NB4 (cell line): Measurements from ENCODE around the gene CATSPER3.

Experiments used
- DNase-seq: peaks from one replicate; pipeline ENCODE4 v3.0.0; 2010; ENCODE audit warnings: low read depth
- H3K4me3 ChIP-seq: one replicate; pipeline ENCODE4 v1.5.1; 2011; ENCODE audit warnings: mild to moderate bottlenecking, low read depth, low read length, moderate library complexity
- CTCF ChIP-seq: IDR thresholded peaks from one replicate; pipeline ENCODE4 v1.5.1; 2012; ENCODE audit warnings: low read depth, low read length
- MAX ChIP-seq: IDR thresholded peaks from 2 replicates; pipeline ENCODE4 v1.6.1; 2011; ENCODE audit warnings: low read depth, low read length
- MYC ChIP-seq: IDR thresholded peaks from 2 replicates; pipeline ENCODE4 v1.6.1; 2011; ENCODE audit warnings: low read depth, low read length
- POLR2A ChIP-seq: IDR thresholded peaks from 2 replicates; pipeline ENCODE4 v1.6.1; 2011; ENCODE audit warnings: mild to moderate bottlenecking; ENCODE audit not compliant: insufficient read length; ENCODE audit errors: extremely low read depth

CATSPER3 gene

GRCh38 chr5:135055396-135055795 is 87.7 kb downstream of the CATSPER3 start:
- TF ChIP-seq CTCF (no peak), POLR2A (no peak), MAX (no peak), MYC (no peak)

GRCh38 chr5:135056316-135057030 is 88.8 kb downstream of the CATSPER3 start:
- DNase-seq, result no peak
- no peak overlapping the region for H3K4me3 ChIP-seq
- TF ChIP-seq CTCF (no peak), MAX (no peak), MYC (no peak), POLR2A (no peak)

More at GRCh38 chr5:135055396-135055795, 87.7 kb downstream of the CATSPER3 start:
- no peak for DNase-seq
- no peak overlapping the region for H3K4me3 ChIP-seq

- DNase-seq, result no peak
- H3K4me3 ChIP-seq, result no peak overlapping the region
- TF ChIP-seq MAX, result no peak
- no peak for TF ChIP-seq CTCF
These were observed 89.5 kb downstream of the CATSPER3 start for GRCh38 chr5:135057233-135057632.

- DNase-seq, result no peak
These were observed 90.6 kb downstream of the CATSPER3 start for GRCh38 chr5:135058331-135058732.

GRCh38 chr5:135059000-135059923 is 91.6 kb downstream of the CATSPER3 start:
- DNase-seq, result no peak
- H3K4me3 ChIP-seq, result no peak overlapping the region
- no peak for TF ChIP-seq POLR2A

More at GRCh38 chr5:135058331-135058732, 90.6 kb downstream of the CATSPER3 start:
- TF ChIP-seq POLR2A, result no peak
- no peak for TF ChIP-seq MAX
- TF ChIP-seq MYC, result no peak
- no peak for TF ChIP-seq CTCF
- H3K4me3 ChIP-seq, result no peak overlapping the region

- H3K4me3 ChIP-seq, result no peak overlapping the region
- TF ChIP-seq POLR2A, result no peak
- no peak for TF ChIP-seq CTCF
- TF ChIP-seq MAX, result no peak
- TF ChIP-seq MYC, result no peak
These were observed 92.3 kb downstream of the CATSPER3 start for GRCh38 chr5:135060021-135060420.

More at GRCh38 chr5:135060021-135060420, 92.3 kb downstream of the CATSPER3 start:
- no peak for DNase-seq
